HepG2 (cell line): ENCODE measurements around the gene ZNF644. TPM values are rescaled to one million over a fixed set of nuclear protein-coding genes. Genes with fewer than 3 reads are reported as not detected.

Experiments
- ATAC-seq: fragments of 200-7000 bp; cut with Tn5 transposase; 3 replicates; pipeline ENCODE4 v1.9.1; 2020; ENCODE audit warnings: mild to moderate bottlenecking, moderate library complexity
- BruUV-seq: library from RNA; stranded (reverse); fragments of 400-500 nt; replicated peaks from 2 replicates; lab custom pipeline; 2021; lab: Mats Ljungman, UMichigan
- CTCF ChIA-PET: fragments of 300-600 bp; formaldehyde crosslinking; extraction: SDS; loops from one replicate; lab custom pipeline; 2021; ENCODE audit warnings: low total read pairs, inconsistent platforms, low intra/inter-chr PET ratio; lab: Yijun Ruan, JAX
- POLR2A ChIA-PET: fragments of 350-600 bp; sonication (Branson Sonifier 250); formaldehyde crosslinking; loops from one replicate; lab custom pipeline; 2020; ENCODE audit warnings: antibody characterized with exemption, inconsistent platforms; lab: Yijun Ruan, JAX
- DNase-seq: peaks from one replicate; pipeline ENCODE4 v3.0.0-alpha.2; 2015; ENCODE audit warnings: low spot score
- FAIRE-seq: peaks from 3 replicates; lab custom pipeline; 2011; peaks lifted over from hg19 to GRCh38; lab: Jason Lieb, UNC
- H2AFZ ChIP-seq: one replicate; pipeline ENCODE4 v1.6.1; 2011; ENCODE audit warnings: low read length, inconsistent platforms
- H3K27ac ChIP-seq: fragments of 300-600 bp; 3 replicates; pipeline ENCODE4 v1.8.0; 2011; ENCODE audit warnings: mixed run types, mild to moderate bottlenecking, mixed read lengths, low read length, inconsistent platforms; ENCODE audit not compliant: insufficient read depth; ENCODE audit errors: extremely low read length
- H3K27me3 ChIP-seq, 2 experiments: fragments of 200-600 bp in 1 of 2; 2 replicates in 1 of 2; 3 replicates in 1 of 2; pipeline versions ENCODE4 v1.6.0 to v1.8.0; 2011; ENCODE audit warnings: low read length in 2 of 2, mild to moderate bottlenecking in 2 of 2, moderate library complexity in 2 of 2, inconsistent platforms in 1 of 2; ENCODE audit not compliant: insufficient read depth in 2 of 2, control insufficient read depth in 1 of 2
- H3K36me3 ChIP-seq, 2 experiments: fragments of 200-600 bp in 1 of 2; replicated peaks in 1 of 2; 2 replicates in 1 of 2; 3 replicates in 1 of 2; pipeline versions ENCODE4 v1.5.1 to v1.8.0; 2011; ENCODE audit warnings: low read length in 2 of 2, inconsistent platforms in 1 of 2; ENCODE audit not compliant: insufficient read depth in 2 of 2, control insufficient read depth in 1 of 2
- H3K4me1 ChIP-seq: 2 replicates; pipeline ENCODE4 v1.5.1; 2012; ENCODE audit warnings: low read length, inconsistent platforms; ENCODE audit not compliant: insufficient read depth
- H3K4me2 ChIP-seq: 2 replicates; pipeline ENCODE4 v1.6.0; 2011; ENCODE audit warnings: low read depth, low read length, inconsistent platforms
- H3K4me3 ChIP-seq, 3 experiments: fragments of 200-600 bp in 1 of 3; sonication (generic), shearing (Covaris generic) in 1 of 3; replicated peaks in 1 of 3; 2 replicates each; pipeline ENCODE4 v1.5.1; 2011 to 2016; ENCODE audit warnings: low read length in 3 of 3, inconsistent platforms in 2 of 3, low read depth in 2 of 3, mild to moderate bottlenecking in 2 of 3, control low read depth in 1 of 3, mixed read lengths in 1 of 3; ENCODE audit not compliant: insufficient read depth in 1 of 3
- H3K79me2 ChIP-seq: one replicate; pipeline ENCODE4 v1.6.1; 2011; ENCODE audit warnings: low read length, inconsistent platforms; ENCODE audit not compliant: insufficient read depth
- H3K9ac ChIP-seq: 2 replicates; pipeline ENCODE4 v1.6.0; 2011; ENCODE audit warnings: mild to moderate bottlenecking, low read depth, low read length, inconsistent platforms; ENCODE audit not compliant: insufficient read depth
- H3K9me3 ChIP-seq: 2 replicates; pipeline ENCODE4 v1.5.1; 2012; ENCODE audit warnings: mild to moderate bottlenecking, low read length
- H4K20me1 ChIP-seq: 2 replicates; pipeline ENCODE4 v1.6.0; 2011; ENCODE audit warnings: inconsistent platforms, mild to moderate bottlenecking, low read length, moderate library complexity; ENCODE audit not compliant: insufficient read depth
- ARNTL ChIP-seq: sonication (generic); formaldehyde crosslinking; IDR thresholded peaks from 2 replicates; pipeline ENCODE4 v1.4.0; 2020; ENCODE audit warnings: mild to moderate bottlenecking, missing genetic modification reagents
- ESRRA ChIP-seq: sonication (generic); formaldehyde crosslinking; IDR thresholded peaks from 2 replicates; pipeline ENCODE4 v1.5.1; 2020; ENCODE audit warnings: mild to moderate bottlenecking, low read depth, missing genetic modification reagents
- ETV5 ChIP-seq: IDR thresholded peaks from 2 replicates; pipeline ENCODE4 v1.6.1; 2018; ENCODE audit warnings: missing biosample characterization, missing genetic modification reagents, inconsistent platforms, borderline replicate concordance
- FOXK2 ChIP-seq: fragments of 450-650 bp; IDR thresholded peaks from 2 replicates; pipeline ENCODE4 v1.6.1; 2016
- GABPB1 ChIP-seq: IDR thresholded peaks from 2 replicates; pipeline ENCODE4 v1.6.1; 2016; ENCODE audit warnings: mild to moderate bottlenecking, missing genetic modification reagents, moderate library complexity, missing compliant biosample characterization
- JDP2 ChIP-seq: sonication (generic); formaldehyde crosslinking; IDR thresholded peaks from 2 replicates; pipeline ENCODE4 v1.8.1; 2022; ENCODE audit warnings: missing genetic modification reagents, borderline replicate concordance
- NFE2 ChIP-seq: sonication (generic); formaldehyde crosslinking; IDR thresholded peaks from 2 replicates; pipeline ENCODE4 v1.4.0; 2020; ENCODE audit warnings: missing genetic modification reagents
- NFE2L1 ChIP-seq: sonication (generic); formaldehyde crosslinking; IDR thresholded peaks from 2 replicates; pipeline ENCODE4 v1.4.0; 2020; ENCODE audit warnings: missing genetic modification reagents, mild to moderate bottlenecking, borderline replicate concordance
- NR3C1 ChIP-seq: sonication (generic); formaldehyde crosslinking; IDR thresholded peaks from 2 replicates; pipeline ENCODE4 v1.4.0; 2020; ENCODE audit warnings: missing genetic modification reagents
- PHF20 ChIP-seq: sonication (generic); formaldehyde crosslinking; IDR thresholded peaks from 2 replicates; pipeline ENCODE4 v1.5.0; 2020; ENCODE audit warnings: mild to moderate bottlenecking, missing genetic modification reagents
- ZNF251 ChIP-seq: sonication (generic); formaldehyde crosslinking; IDR thresholded peaks from 2 replicates; pipeline ENCODE4 v1.9.0; 2021; ENCODE audit warnings: mild to moderate bottlenecking, missing genetic modification reagents
- in situ Hi-C: cut with HindIII; loops from 2 replicates; pipeline ENCODE4 v1.10.0; 2017; ENCODE audit warnings: low pct_unique_long_range_greater_than_20kb; ENCODE audit not compliant: extremely low pct_ligation_motif_present
- intact Hi-C: fragments of 100-400 bp; cut with micrococcal nuclease; formaldehyde crosslinking; loops from one replicate; pipeline ENCODE4 v1.10.0; 2022; ENCODE audit not compliant: unreplicated experiment
- polyA plus RNA-seq, 8 experiments: library from polyadenylated mRNA; depleted of rRNA in 3 of 8; stranded (reverse) in 7 of 8; unstranded in 1 of 8; fragments of >200 nt; fragmentation: Illumina TruSeq in 4 of 8; extraction: Trizol in 4 of 8; gene quantifications; 2 replicates each; pipeline versions ENCODE4 v1.2.1 to v1.2.3, GENCODE V29; 2011 to 2016; ENCODE audit warnings: low read depth in 4 of 8, missing spikeins in 1 of 8, mixed read lengths in 1 of 8; ENCODE audit not compliant: insufficient read depth in 1 of 8
- total RNA-seq, 5 experiments: library from RNA; depleted of rRNA; stranded (reverse); fragments of >200 nt; fragmentation: Illumina TruSeq; extraction: Trizol; gene quantifications; 2 replicates each; pipeline ENCODE4 v1.2.3, GENCODE V29; 2016; ENCODE audit warnings: low read depth in 1 of 5
- TF ChIP-seq, protein P1 (sequence below): fragments of 450-650 bp; IDR thresholded peaks from 2 replicates; pipeline ENCODE4 v1.6.1; 2017
- TF ChIP-seq, protein P2 (sequence below): IDR thresholded peaks from 2 replicates; pipeline ENCODE4 v1.4.0; 2020; ENCODE audit warnings: mild to moderate bottlenecking, missing genetic modification reagents
- TF ChIP-seq, protein P3 (sequence below): sonication (generic); formaldehyde crosslinking; IDR thresholded peaks from 2 replicates; pipeline ENCODE4 v1.5.0; 2020; ENCODE audit warnings: missing genetic modification reagents, mild to moderate bottlenecking, borderline replicate concordance
- TF ChIP-seq, protein P4 (sequence below), 2 experiments: IDR thresholded peaks; 2 replicates each; pipeline ENCODE4 v1.6.1; 2011 to 2012; ENCODE audit warnings: low read length in 2 of 2, borderline replicate concordance in 1 of 2, low read depth in 1 of 2, mild to moderate bottlenecking in 1 of 2, moderate library complexity in 1 of 2

The ZNF644 gene
- total and polyA plus RNA-seq, 2 of the 13 experiments (the other 11 are each of a cell fraction or from before 2014, with no cell fraction given) = 17.7 to 51.7 TPM

DNA sequence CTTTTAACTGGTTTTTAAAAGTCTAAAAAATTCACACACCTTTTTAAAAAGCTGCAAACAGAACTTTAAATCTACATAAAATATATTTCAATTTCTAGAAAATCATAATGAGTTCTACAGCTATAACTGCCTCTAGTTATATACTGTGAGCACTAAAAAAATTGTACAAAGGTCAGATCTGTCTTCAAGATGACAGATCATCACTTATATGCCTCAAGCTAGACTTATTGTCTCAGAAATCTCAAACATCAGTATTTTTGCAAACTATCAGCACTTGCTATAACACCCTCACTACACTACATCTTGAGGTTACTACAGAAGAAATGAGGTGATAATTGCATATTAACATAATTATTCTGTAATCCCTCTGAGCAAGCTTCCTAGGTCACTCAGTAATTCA lies 76.5 kb downstream of the ZNF644 start:
- Histone ChIP-seq H3K27ac (no peak overlapping the region), H3K4me2 (no peak overlapping the region), H3K9me3 (no peaks in the 10 kb centered on the region), H2AFZ (no peak overlapping the region), H3K79me2 (peaks cover 44% of the 10 kb centered on the region), H3K4me1 (no peaks in the 10 kb centered on the region), H3K27me3 (no peaks in the 10 kb centered on the region), H3K9ac (no peak overlapping the region), H4K20me1 (peaks cover 25% of the 10 kb centered on the region), H3K36me3 (peaks cover 2 to 18% of the 10 kb centered on the region in 2 experiments; a peak in 3 of 5 replicates), H3K4me3 (no peak overlapping the region)
- FAIRE-seq = no peak
- POLR2A ChIA-PET = no interaction called here
- CTCF ChIA-PET = no interaction called here
- no peak for ATAC-seq
- no TSS peak for BruUV-seq
- intact Hi-C loops (no loop called here), in situ Hi-C loops (no loop called here)
- no peak for DNase-seq
- TF ChIP-seq JDP2 (CRISPR knock-in tag) (no peak), ETV5 (CRISPR knock-in tag) (no peak), ESRRA (CRISPR knock-in tag) (no peak), ARNTL (CRISPR knock-in tag) (no peak), GABPB1 (CRISPR knock-in tag) (no peak), ZNF251 (CRISPR knock-in tag) (no peak), FOXK2 (no peak), NR3C1 (CRISPR knock-in tag) (no peak), PHF20 (no peak), NFE2L1 (no peak), NFE2 (CRISPR knock-in tag) (no peak)
- TF ChIP-seq, protein P1, sequence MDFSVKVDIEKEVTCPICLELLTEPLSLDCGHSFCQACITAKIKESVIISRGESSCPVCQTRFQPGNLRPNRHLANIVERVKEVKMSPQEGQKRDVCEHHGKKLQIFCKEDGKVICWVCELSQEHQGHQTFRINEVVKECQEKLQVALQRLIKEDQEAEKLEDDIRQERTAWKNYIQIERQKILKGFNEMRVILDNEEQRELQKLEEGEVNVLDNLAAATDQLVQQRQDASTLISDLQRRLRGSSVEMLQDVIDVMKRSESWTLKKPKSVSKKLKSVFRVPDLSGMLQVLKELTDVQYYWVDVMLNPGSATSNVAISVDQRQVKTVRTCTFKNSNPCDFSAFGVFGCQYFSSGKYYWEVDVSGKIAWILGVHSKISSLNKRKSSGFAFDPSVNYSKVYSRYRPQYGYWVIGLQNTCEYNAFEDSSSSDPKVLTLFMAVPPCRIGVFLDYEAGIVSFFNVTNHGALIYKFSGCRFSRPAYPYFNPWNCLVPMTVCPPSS = no peak
- TF ChIP-seq, protein P2, sequence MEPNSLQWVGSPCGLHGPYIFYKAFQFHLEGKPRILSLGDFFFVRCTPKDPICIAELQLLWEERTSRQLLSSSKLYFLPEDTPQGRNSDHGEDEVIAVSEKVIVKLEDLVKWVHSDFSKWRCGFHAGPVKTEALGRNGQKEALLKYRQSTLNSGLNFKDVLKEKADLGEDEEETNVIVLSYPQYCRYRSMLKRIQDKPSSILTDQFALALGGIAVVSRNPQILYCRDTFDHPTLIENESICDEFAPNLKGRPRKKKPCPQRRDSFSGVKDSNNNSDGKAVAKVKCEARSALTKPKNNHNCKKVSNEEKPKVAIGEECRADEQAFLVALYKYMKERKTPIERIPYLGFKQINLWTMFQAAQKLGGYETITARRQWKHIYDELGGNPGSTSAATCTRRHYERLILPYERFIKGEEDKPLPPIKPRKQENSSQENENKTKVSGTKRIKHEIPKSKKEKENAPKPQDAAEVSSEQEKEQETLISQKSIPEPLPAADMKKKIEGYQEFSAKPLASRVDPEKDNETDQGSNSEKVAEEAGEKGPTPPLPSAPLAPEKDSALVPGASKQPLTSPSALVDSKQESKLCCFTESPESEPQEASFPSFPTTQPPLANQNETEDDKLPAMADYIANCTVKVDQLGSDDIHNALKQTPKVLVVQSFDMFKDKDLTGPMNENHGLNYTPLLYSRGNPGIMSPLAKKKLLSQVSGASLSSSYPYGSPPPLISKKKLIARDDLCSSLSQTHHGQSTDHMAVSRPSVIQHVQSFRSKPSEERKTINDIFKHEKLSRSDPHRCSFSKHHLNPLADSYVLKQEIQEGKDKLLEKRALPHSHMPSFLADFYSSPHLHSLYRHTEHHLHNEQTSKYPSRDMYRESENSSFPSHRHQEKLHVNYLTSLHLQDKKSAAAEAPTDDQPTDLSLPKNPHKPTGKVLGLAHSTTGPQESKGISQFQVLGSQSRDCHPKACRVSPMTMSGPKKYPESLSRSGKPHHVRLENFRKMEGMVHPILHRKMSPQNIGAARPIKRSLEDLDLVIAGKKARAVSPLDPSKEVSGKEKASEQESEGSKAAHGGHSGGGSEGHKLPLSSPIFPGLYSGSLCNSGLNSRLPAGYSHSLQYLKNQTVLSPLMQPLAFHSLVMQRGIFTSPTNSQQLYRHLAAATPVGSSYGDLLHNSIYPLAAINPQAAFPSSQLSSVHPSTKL (CRISPR knock-in tag) = no peak
- TF ChIP-seq, protein P3, sequence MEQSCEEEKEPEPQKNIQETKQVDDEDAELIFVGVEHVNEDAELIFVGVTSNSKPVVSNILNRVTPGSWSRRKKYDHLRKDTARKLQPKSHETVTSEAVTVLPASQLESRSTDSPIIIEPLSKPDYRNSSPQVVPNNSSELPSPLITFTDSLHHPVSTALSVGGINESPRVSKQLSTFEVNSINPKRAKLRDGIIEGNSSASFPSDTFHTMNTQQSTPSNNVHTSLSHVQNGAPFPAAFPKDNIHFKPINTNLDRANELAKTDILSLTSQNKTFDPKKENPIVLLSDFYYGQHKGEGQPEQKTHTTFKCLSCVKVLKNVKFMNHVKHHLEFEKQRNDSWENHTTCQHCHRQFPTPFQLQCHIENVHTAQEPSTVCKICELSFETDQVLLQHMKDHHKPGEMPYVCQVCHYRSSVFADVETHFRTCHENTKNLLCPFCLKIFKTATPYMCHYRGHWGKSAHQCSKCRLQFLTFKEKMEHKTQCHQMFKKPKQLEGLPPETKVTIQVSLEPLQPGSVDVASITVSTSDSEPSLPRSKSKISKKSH (CRISPR knock-in tag) = no peak
- TF ChIP-seq, protein P4, sequence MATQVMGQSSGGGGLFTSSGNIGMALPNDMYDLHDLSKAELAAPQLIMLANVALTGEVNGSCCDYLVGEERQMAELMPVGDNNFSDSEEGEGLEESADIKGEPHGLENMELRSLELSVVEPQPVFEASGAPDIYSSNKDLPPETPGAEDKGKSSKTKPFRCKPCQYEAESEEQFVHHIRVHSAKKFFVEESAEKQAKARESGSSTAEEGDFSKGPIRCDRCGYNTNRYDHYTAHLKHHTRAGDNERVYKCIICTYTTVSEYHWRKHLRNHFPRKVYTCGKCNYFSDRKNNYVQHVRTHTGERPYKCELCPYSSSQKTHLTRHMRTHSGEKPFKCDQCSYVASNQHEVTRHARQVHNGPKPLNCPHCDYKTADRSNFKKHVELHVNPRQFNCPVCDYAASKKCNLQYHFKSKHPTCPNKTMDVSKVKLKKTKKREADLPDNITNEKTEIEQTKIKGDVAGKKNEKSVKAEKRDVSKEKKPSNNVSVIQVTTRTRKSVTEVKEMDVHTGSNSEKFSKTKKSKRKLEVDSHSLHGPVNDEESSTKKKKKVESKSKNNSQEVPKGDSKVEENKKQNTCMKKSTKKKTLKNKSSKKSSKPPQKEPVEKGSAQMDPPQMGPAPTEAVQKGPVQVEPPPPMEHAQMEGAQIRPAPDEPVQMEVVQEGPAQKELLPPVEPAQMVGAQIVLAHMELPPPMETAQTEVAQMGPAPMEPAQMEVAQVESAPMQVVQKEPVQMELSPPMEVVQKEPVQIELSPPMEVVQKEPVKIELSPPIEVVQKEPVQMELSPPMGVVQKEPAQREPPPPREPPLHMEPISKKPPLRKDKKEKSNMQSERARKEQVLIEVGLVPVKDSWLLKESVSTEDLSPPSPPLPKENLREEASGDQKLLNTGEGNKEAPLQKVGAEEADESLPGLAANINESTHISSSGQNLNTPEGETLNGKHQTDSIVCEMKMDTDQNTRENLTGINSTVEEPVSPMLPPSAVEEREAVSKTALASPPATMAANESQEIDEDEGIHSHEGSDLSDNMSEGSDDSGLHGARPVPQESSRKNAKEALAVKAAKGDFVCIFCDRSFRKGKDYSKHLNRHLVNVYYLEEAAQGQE (IDR thresholded peaks at IDR 0.05; ENCODE audit: borderline replicate concordance in 1 of 2, low read depth in 1 of 2, low read length in 2 of 2) = no peak
